Tongue (tissue), 2 donors: ENCODE measurements around the gene RNF115. TPM values are rescaled to one million over a fixed set of nuclear protein-coding genes. Genes with fewer than 3 reads are reported as not detected.
"Not testable (repeated sequence)": the region's sequence is repeated elsewhere in the genome, so short reads cannot be mapped to it uniquely, and the experiment has no call there.

Experiments
- DNase-seq: peaks from one replicate; pipeline ENCODE4 v3.0.0-alpha.2; 2015
- total RNA-seq: library from RNA; depleted of rRNA; stranded (reverse); fragments of >200 nt; gene quantifications from one replicate; pipeline ENCODE4 v1.2.3, GENCODE V29; 2014

Gene RNF115
- total RNA-seq, 1 donor from 2014 or later, result 18.5 TPM

- no peak for DNase-seq
These were observed 94.0 kb downstream of the RNF115 start for GRCh38 chr1:145729666-145730436.

GRCh38 chr1:145729196-145729595 lies 94.7 kb downstream of the RNF115 start:
- DNase-seq, result no peak

- DNase-seq, result not testable (repeated sequence)
These were observed 97.7 kb downstream of the RNF115 start for GRCh38 chr1:145726193-145726592.

GRCh38 chr1:145720878-145721671 lies 102.8 kb downstream of the RNF115 start:
- peak; percentile 70 for DNase-seq

- no peak for DNase-seq
These were observed 103.4 kb downstream of the RNF115 start for GRCh38 chr1:145720556-145720877.

GRCh38 chr1:145719230-145720079 lies 104.4 kb downstream of the RNF115 start, which contains the start of gene CD160:
CD160 (plus strand) TSS chr1:145719499; CDS start chr1:145728328, 8,829 bp downstream.
- DNase-seq, result no peak

GRCh38 chr1:145718465-145718864 lies 105.4 kb downstream of the RNF115 start:
- DNase-seq, result not testable (repeated sequence)

- DNase-seq, result no peak
These were observed 106.1 kb downstream of the RNF115 start for GRCh38 chr1:145717833-145718232.

GRCh38 chr1:145716641-145717345 lies 107.1 kb downstream of the RNF115 start:
- no peak for DNase-seq

GRCh38 chr1:145714524-145715111 lies 109.3 kb downstream of the RNF115 start:
- peak; percentile 14 for DNase-seq

- DNase-seq, result no peak
These were observed 112.7 kb downstream of the RNF115 start for GRCh38 chr1:145711213-145711651.

- no peak for DNase-seq
These were observed 113.4 kb downstream of the RNF115 start for GRCh38 chr1:145710291-145711027.

GRCh38 chr1:145708063-145708462 lies 115.8 kb downstream of the RNF115 start:
- no peak for DNase-seq

- no peak for DNase-seq
These were observed 116.6 kb downstream of the RNF115 start, which contains the start of gene PDZK1 for GRCh38 chr1:145707183-145707867. PDZK1 (minus strand) TSS chr1:145707368; CDS start chr1:145688021, 19,347 bp downstream.

- DNase-seq, result no peak
These were observed 117.7 kb downstream of the RNF115 start for GRCh38 chr1:145706086-145706664.

GRCh38 chr1:145705622-145706021 lies 118.3 kb downstream of the RNF115 start:
- DNase-seq, result no peak

- no peak for DNase-seq
These were observed 121.1 kb downstream of the RNF115 start for GRCh38 chr1:145702826-145703225.

- DNase-seq, result no peak
These were observed 121.8 kb downstream of the RNF115 start for GRCh38 chr1:145702052-145702451.

GRCh38 chr1:145701306-145701862 lies 122.5 kb downstream of the RNF115 start:
- no peak for DNase-seq
